ENCODE results near the gene STON1.
"Not testable (repeated sequence)": the region's sequence is repeated elsewhere in the genome, so short reads cannot be mapped to it uniquely, and the experiment has no call there.

STON1 gene

GRCh38 chr2:48572816-48573215 lies 42.9 kb downstream of the STON1 start:
- DNase-seq, result no peak

- DNase-seq, result no peak
These were observed 44.7 kb downstream of the STON1 start for GRCh38 chr2:48574353-48575287.

GRCh38 chr2:48578313-48578712 lies 48.4 kb downstream of the STON1 start:
- no peak for DNase-seq

- no peak for DNase-seq
These were observed 54.0 kb downstream of the STON1 start for GRCh38 chr2:48583961-48584360.

- no peak for DNase-seq
These were observed 54.6 kb downstream of the STON1 start for GRCh38 chr2:48584551-48584950.

GRCh38 chr2:48586433-48586832 lies 56.5 kb downstream of the STON1 start:
- DNase-seq, result no peak

- DNase-seq, result no peak
These were observed 57.6 kb downstream of the STON1 start for GRCh38 chr2:48587560-48587959.

- DNase-seq, result no peak
These were observed 58.0 kb downstream of the STON1 start for GRCh38 chr2:48587961-48588360.

GRCh38 chr2:48588745-48589144 lies 58.8 kb downstream of the STON1 start:
- DNase-seq, result no peak

GRCh38 chr2:48589170-48589767 lies 59.3 kb downstream of the STON1 start:
- DNase-seq, result peak; percentile 44

GRCh38 chr2:48590017-48590416 lies 60.1 kb downstream of the STON1 start:
- no peak for DNase-seq

GRCh38 chr2:48592067-48592466 lies 62.1 kb downstream of the STON1 start:
- no peak for DNase-seq

GRCh38 chr2:48596751-48597150 lies 66.8 kb downstream of the STON1 start:
- not testable (repeated sequence) for DNase-seq

GRCh38 chr2:48597492-48597891 lies 67.5 kb downstream of the STON1 start:
- DNase-seq, result no peak

GRCh38 chr2:48600204-48600813 lies 70.4 kb downstream of the STON1 start:
- DNase-seq, result peak; percentile 45

- DNase-seq, result peak; percentile 66
These were observed 71.0 kb downstream of the STON1 start for GRCh38 chr2:48600917-48601316.

- DNase-seq, result peak; percentile 20
These were observed 71.4 kb downstream of the STON1 start for GRCh38 chr2:48601349-48601748.

GRCh38 chr2:48605482-48606175 lies 75.7 kb downstream of the STON1 start:
- no peak for DNase-seq

GRCh38 chr2:48607307-48608014 lies 77.5 kb downstream of the STON1 start:
- DNase-seq, result peak; percentile 19

GRCh38 chr2:48613211-48613610 lies 83.3 kb downstream of the STON1 start:
- no peak for DNase-seq

- not testable (repeated sequence) for DNase-seq
These were observed 84.6 kb downstream of the STON1 start for GRCh38 chr2:48614581-48614980.

- DNase-seq, result no peak
These were observed 87.7 kb downstream of the STON1 start, which contains the start of gene GTF2A1L for GRCh38 chr2:48617618-48618017. Gene GTF2A1L, plus strand, starts transcription at chr2:48617856. Its CDS starts 19 bp downstream, at chr2:48617875.
